GM12878 (cell line): ENCODE results near the gene DENND6A. TPM values are rescaled to one million over a fixed set of nuclear protein-coding genes. Genes with fewer than 3 reads are reported as not detected.

Experiments used
- ATAC-seq: fragments of 200-7000 bp; cut with Tn5 transposase; 3 replicates; pipeline ENCODE4 v1.9.1; 2020; ENCODE audit warnings: mild to moderate bottlenecking, moderate library complexity
- BruUV-seq: library from RNA; stranded (reverse); fragments of 400-500 nt; replicated peaks from 2 replicates; lab custom pipeline; 2021; lab: Mats Ljungman, UMichigan
- CTCF ChIA-PET: fragments of 300-600 bp; sonication (Branson Sonifier 250); formaldehyde crosslinking; extraction: SDS; loops from one replicate; lab custom pipeline; 2021; ENCODE audit warnings: inconsistent platforms; lab: Yijun Ruan, JAX
- POLR2A ChIA-PET: fragments of 350-600 bp; formaldehyde crosslinking; extraction: SDS; loops from one replicate; lab custom pipeline; 2021; ENCODE audit warnings: inconsistent platforms; lab: Charles Lee
- RAD21 ChIA-PET: fragments of 300-600 bp; sonication (Branson Sonifier 250); formaldehyde crosslinking; loops from one replicate; lab custom pipeline; 2023; ENCODE audit warnings: antibody characterized with exemption; ENCODE audit not compliant: unreplicated experiment; lab: Charles Lee
- SMC1A ChIA-PET: fragments of 300-600 bp; sonication (Branson Sonifier 250); formaldehyde crosslinking; loops from one replicate; lab custom pipeline; 2023; ENCODE audit not compliant: unreplicated experiment, uncharacterized antibody; lab: Charles Lee
- DNase-seq: peaks from one replicate; pipeline ENCODE4 v3.0.0-alpha.2; 2011; ENCODE audit warnings: low read depth, low spot score
- FAIRE-seq: peaks from 3 replicates; lab custom pipeline; 2011; peaks lifted over from hg19 to GRCh38; lab: Jason Lieb, UNC
- H2AFZ ChIP-seq: 2 replicates; pipeline ENCODE4 v1.6.0; 2011; ENCODE audit warnings: low read depth, low read length, control low read depth; ENCODE audit not compliant: control insufficient read depth
- H3K27ac ChIP-seq: 2 replicates; pipeline ENCODE4 v1.5.1; 2011; ENCODE audit warnings: control low read depth; ENCODE audit not compliant: control insufficient read depth, insufficient read depth
- H3K27me3 ChIP-seq, 2 experiments: replicated peaks in 1 of 2; 2 replicates each; pipeline versions ENCODE4 v1.6.0 to v1.6.1; 2011; ENCODE audit warnings: low read length in 1 of 2; ENCODE audit not compliant: control insufficient read depth in 2 of 2, insufficient read depth in 2 of 2
- H3K36me3 ChIP-seq, 2 experiments: 2 replicates each; pipeline ENCODE4 v1.5.1; 2011; ENCODE audit warnings: low read length in 1 of 2; ENCODE audit not compliant: control insufficient read depth in 2 of 2, insufficient read depth in 2 of 2
- H3K4me1 ChIP-seq: 2 replicates; pipeline ENCODE4 v1.6.1; 2011; ENCODE audit warnings: mild to moderate bottlenecking, low read length, moderate library complexity, mixed read lengths; ENCODE audit not compliant: control insufficient read depth, insufficient read depth
- H3K4me2 ChIP-seq: 2 replicates; pipeline ENCODE4 v1.6.0; 2011; ENCODE audit warnings: control low read depth; ENCODE audit not compliant: control insufficient read depth, insufficient read depth
- H3K4me3 ChIP-seq: fragments of 200-600 bp; sonication (generic); 2 replicates; pipeline ENCODE4 v1.5.1; 2016
- H3K79me2 ChIP-seq: 2 replicates; pipeline ENCODE4 v1.6.0; 2011; ENCODE audit warnings: low read length; ENCODE audit not compliant: control insufficient read depth, insufficient read depth
- H3K9ac ChIP-seq: 2 replicates; pipeline ENCODE4 v1.8.0; 2011; ENCODE audit warnings: low read length, control low read depth, mixed read lengths; ENCODE audit not compliant: control insufficient read depth, insufficient read depth
- H3K9me3 ChIP-seq: replicated peaks from 3 replicates; pipeline ENCODE4 v1.5.1; 2011; ENCODE audit warnings: mild to moderate bottlenecking, low read length; ENCODE audit not compliant: control insufficient read depth, insufficient read depth
- H4K20me1 ChIP-seq: 2 replicates; pipeline ENCODE4 v1.6.0; 2011; ENCODE audit not compliant: control insufficient read depth, insufficient read depth
- CBX5 ChIP-seq: sonication (generic); IDR thresholded peaks from 2 replicates; pipeline ENCODE4 v1.6.1; 2016; ENCODE audit warnings: low read depth, moderate library complexity, mild to moderate bottlenecking, inconsistent platforms
- ELK1 ChIP-seq: IDR thresholded peaks from 2 replicates; pipeline ENCODE4 v1.6.1; 2012; ENCODE audit warnings: low read depth, low read length, improper control_type of control experiment
- NRF1 ChIP-seq: conservative IDR thresholded peaks from 2 replicates; pipeline ENCODE4 v1.6.1; 2011; ENCODE audit warnings: mild to moderate bottlenecking, low read depth, low read length, improper control_type of control experiment
- RAD21 ChIP-seq: IDR thresholded peaks from 2 replicates; pipeline ENCODE4 v1.6.1; 2011; ENCODE audit warnings: mild to moderate bottlenecking, low read depth, low read length, moderate library complexity; ENCODE audit not compliant: insufficient read depth
- RELA ChIP-seq: fragments of 450-650 bp; IDR thresholded peaks from 2 replicates; pipeline ENCODE4 v1.8.0; 2014; ENCODE audit warnings: borderline replicate concordance; ENCODE audit not compliant: partially characterized antibody
- RUNX3 ChIP-seq: IDR thresholded peaks from 2 replicates; pipeline ENCODE4 v1.6.1; 2012; ENCODE audit warnings: low read length, inconsistent platforms
- SIX5 ChIP-seq: IDR thresholded peaks from 2 replicates; pipeline ENCODE4 v1.6.1; 2011; ENCODE audit warnings: mild to moderate bottlenecking, low read depth, low read length, moderate library complexity; ENCODE audit not compliant: severe bottlenecking
- ZNF384 ChIP-seq: IDR thresholded peaks from 2 replicates; pipeline ENCODE4 v1.6.1; 2012; ENCODE audit warnings: low read depth, mild to moderate bottlenecking, low read length, improper control_type of control experiment, borderline replicate concordance
- ZZZ3 ChIP-seq: IDR thresholded peaks from 2 replicates; pipeline ENCODE4 v1.6.1; 2011; ENCODE audit warnings: low read depth; ENCODE audit not compliant: control insufficient read depth, insufficient read length
- whole genome bisulfite sequencing: methylation state at CpG from one replicate; pipeline ENCODE4 v1.1.6; 2016; ENCODE audit warnings: low lambda C conversion rate; ENCODE audit not compliant: insufficient replicate concordance, insufficient coverage; ENCODE audit errors: missing lambda C conversion rate; 5-methylcytosine and 5-hydroxymethylcytosine counted together
- in situ Hi-C: fragments of 300-500 bp; cut with MboI; formaldehyde crosslinking; loops from 9 replicates; pipeline ENCODE4 v1.14.3; 2018; ENCODE audit warnings: mixed read lengths
- intact Hi-C: fragments of 100-400 bp; cut with micrococcal nuclease; formaldehyde crosslinking; loops from one replicate; pipeline ENCODE4 v1.14.2; 2022; ENCODE audit not compliant: unreplicated experiment
- polyA plus RNA-seq, 11 experiments: library from polyadenylated mRNA; depleted of rRNA in 4 of 11; unstranded in 6 of 11; stranded (reverse) in 5 of 11; fragments of >200 nt; fragmentation: Nextera tagmentation in 4 of 11; fragmentation: Illumina TruSeq in 1 of 11; extraction: Ambion mirVana in 4 of 11; extraction: Trizol in 1 of 11; gene quantifications; 1 replicate in 1 of 11; 2 replicates in 10 of 11; pipeline versions ENCODE4 v1.2.1 to v1.2.3, GENCODE V29; 2011 to 2016; ENCODE audit warnings: inconsistent platforms in 2 of 11, missing spikeins in 2 of 11, low read depth in 1 of 11
- total RNA-seq, 4 experiments: library from RNA; depleted of rRNA in 3 of 4; stranded (reverse); fragments of >200 nt in 3 of 4; fragmentation: Illumina TruSeq in 1 of 4; extraction: Trizol in 1 of 4; gene quantifications; 2 replicates each; pipeline versions ENCODE4 v1.2.1 to v1.2.3, GENCODE V29; 2013 to 2021

DENND6A gene
- total and polyA plus RNA-seq, 10 of the 15 experiments (the other 5 are each of a cell fraction or from before 2014, with no cell fraction given) = 1.8 to 15.3 (median 10.3) TPM

GRCh38 chr3:57737840-57738239 is 45.0 kb upstream of the DENND6A start (continued):
- no peak for TF ChIP-seq SIX5
- TF ChIP-seq, all 136 proteins: peak for 0

DNA sequence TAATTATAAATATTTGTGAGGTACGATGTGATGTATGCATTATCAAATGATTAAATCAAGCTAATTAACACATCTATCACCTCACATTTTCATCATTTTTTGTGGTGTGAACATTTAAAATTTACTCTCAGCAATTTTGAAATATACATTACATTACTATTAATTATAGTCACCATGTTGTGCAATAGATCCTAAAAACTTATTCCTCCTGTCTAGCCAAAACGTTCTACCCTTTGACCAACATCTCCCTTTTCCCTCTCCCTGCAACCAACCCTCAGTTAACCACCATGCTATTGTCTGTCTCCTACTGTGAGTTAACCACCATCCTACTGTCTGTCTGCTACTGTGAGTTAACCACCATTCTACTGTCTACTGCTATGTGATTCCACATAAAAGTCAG is 42.5 kb upstream of the DENND6A start:
- no peaks in the 10 kb centered on the region for H3K36me3 ChIP-seq
- ChIA-PET RAD21 (no interaction called here), SMC1A (no interaction called here)
- H4K20me1 ChIP-seq = no peaks in the 10 kb centered on the region
- no peaks in the 10 kb centered on the region for H3K27me3 ChIP-seq
- H3K27ac ChIP-seq = no peak overlapping the region
- no peak for FAIRE-seq
- H3K4me1 ChIP-seq = no peaks in the 10 kb centered on the region
- no peak for TF ChIP-seq CBX5
- no peak for TF ChIP-seq NRF1
- TF ChIP-seq ZNF384 = no peak
- no peak for TF ChIP-seq ZZZ3
- TF ChIP-seq RAD21 = no peak
- TF ChIP-seq RUNX3 = no peak
- no peak for TF ChIP-seq RELA
- no peak for TF ChIP-seq ELK1
- TF ChIP-seq, all 136 proteins: peak for 0
- no peak overlapping the region for H2AFZ ChIP-seq
- ATAC-seq (no peak), DNase-seq (no peak)
- no peak overlapping the region for H3K9ac ChIP-seq
- ChIA-PET CTCF (no interaction called here), POLR2A (no interaction called here)
- no peak overlapping the region for H3K4me2 ChIP-seq
- in situ Hi-C loops (no loop called here), intact Hi-C loops (no loop called here)
- BruUV-seq = no TSS peak
- no peaks in the 10 kb centered on the region for H3K9me3 ChIP-seq
- no peak overlapping the region for H3K4me3 ChIP-seq
- no peaks in the 10 kb centered on the region for H3K79me2 ChIP-seq
- 41% methylated on average over 2 of the region's 2 CpGs for WGBS
